BLaER1 treated with 17β-estradiol and CSF1 and Interleukin-3, amounts not matched to agents 10 nM and 100 nM (cell line): Measurements from ENCODE around the gene DPYD.

Experiments
- H3K27ac ChIP-seq, 11 experiments: shearing (Covaris generic); formaldehyde crosslinking; 2 replicates each; pipeline ENCODE4 v1.8.1; 2022
- H3K27me3 ChIP-seq, 11 experiments: shearing (Covaris generic); formaldehyde crosslinking; 2 replicates each; pipeline ENCODE4 v1.8.1; 2022
- H3K36me3 ChIP-seq, 11 experiments: shearing (Covaris generic); formaldehyde crosslinking; 2 replicates each; pipeline ENCODE4 v1.8.1; 2022
- H3K4me1 ChIP-seq, 10 experiments: shearing (Covaris generic); formaldehyde crosslinking; 2 replicates each; pipeline ENCODE4 v1.8.1; 2022
- H3K4me2 ChIP-seq, 11 experiments: shearing (Covaris generic); formaldehyde crosslinking; 2 replicates each; pipeline ENCODE4 v1.8.1; 2022
- H3K4me3 ChIP-seq, 10 experiments: shearing (Covaris generic); formaldehyde crosslinking; 2 replicates each; pipeline ENCODE4 v1.8.1; 2022
- H3K9ac ChIP-seq, 11 experiments: shearing (Covaris generic); formaldehyde crosslinking; 2 replicates each; pipeline ENCODE4 v1.8.1; 2022
- H3K9me3 ChIP-seq, 11 experiments: shearing (Covaris generic); formaldehyde crosslinking; replicated peaks in 1 of 11; 2 replicates each; pipeline ENCODE4 v1.8.1; 2022
- H4K20me1 ChIP-seq, 11 experiments: shearing (Covaris generic); formaldehyde crosslinking; 2 replicates each; pipeline ENCODE4 v1.8.1; 2022
- Cebpa-rat ChIP-seq, 11 experiments: shearing (Covaris generic); IDR thresholded peaks; 2 replicates each; pipeline ENCODE4 v1.8.1; 2022

The DPYD gene

GRCh38 chr1:97902067-97902466 is 18.8 kb downstream of the DPYD start:
- TF ChIP-seq Cebpa-rat (IDR thresholded peaks at IDR 0.05) = no peak
- Histone ChIP-seq H3K27me3 (no peaks in the 10 kb centered on the region), H3K4me1 (peaks cover 0 to 76% (median 26%) of the 10 kb centered on the region in 10 experiments; a peak in 13 of 20 replicates), H3K36me3 (peaks cover 0 to 25% (median 0%) of the 10 kb centered on the region in 11 experiments; a peak in 7 of 22 replicates), H3K9me3 (peaks cover 6 to 39% (median 16%) of the 10 kb centered on the region in 11 experiments; a peak in 20 of 22 replicates), H3K9ac (no peak overlapping the region), H3K4me2 (peak overlapping the region in 4 of 11 experiments; percentile 62 to 85 (median 74); a peak in 7 of 22 replicates), H4K20me1 (no peaks in the 10 kb centered on the region; a peak in 1 of 22 replicates), H3K27ac (peak overlapping the region in 5 of 11 experiments; percentile 65 to 81 (median 80); a peak in 9 of 22 replicates), H3K4me3 (no peak overlapping the region)

GRCh38 chr1:97901017-97901658 is 19.7 kb downstream of the DPYD start:
- no peak for TF ChIP-seq Cebpa-rat (IDR thresholded peaks at IDR 0.05)
- Histone ChIP-seq H3K27ac (peak overlapping the region in 9 of 11 experiments; percentile 20 to 81 (median 68); a peak in 16 of 22 replicates), H3K9me3 (peaks cover 6 to 38% (median 16%) of the 10 kb centered on the region in 11 experiments; a peak in 20 of 22 replicates), H3K4me3 (peak overlapping the region in 3 of 10 experiments; percentile 13 to 38 (median 33); a peak in 3 of 20 replicates), H3K4me1 (peaks cover 0 to 67% (median 20%) of the 10 kb centered on the region in 10 experiments; a peak in 13 of 20 replicates), H3K36me3 (peaks cover 0 to 25% (median 0%) of the 10 kb centered on the region in 11 experiments; a peak in 7 of 22 replicates), H4K20me1 (no peaks in the 10 kb centered on the region; a peak in 1 of 22 replicates), H3K27me3 (no peaks in the 10 kb centered on the region), H3K4me2 (peak overlapping the region in 7 of 11 experiments; percentile 51 to 85 (median 62); a peak in 14 of 22 replicates), H3K9ac (peak overlapping the region in 4 of 11 experiments; percentile 27 to 55 (median 42); a peak in 4 of 22 replicates)

GRCh38 chr1:97898948-97899347 is 21.9 kb downstream of the DPYD start:
- Histone ChIP-seq H3K4me1 (peaks cover 0 to 45% (median 17%) of the 10 kb centered on the region in 10 experiments; a peak in 13 of 20 replicates), H3K27ac (no peak overlapping the region), H4K20me1 (peaks cover 0 to 3% (median 0%) of the 10 kb centered on the region in 11 experiments; a peak in 1 of 22 replicates), H3K9me3 (peaks cover 6 to 31% (median 16%) of the 10 kb centered on the region in 11 experiments; a peak in 20 of 22 replicates), H3K27me3 (no peaks in the 10 kb centered on the region), H3K36me3 (peaks cover 0 to 25% (median 0%) of the 10 kb centered on the region in 11 experiments; a peak in 7 of 22 replicates), H3K4me2 (no peak overlapping the region), H3K9ac (no peak overlapping the region), H3K4me3 (no peak overlapping the region)
- TF ChIP-seq Cebpa-rat (IDR thresholded peaks at IDR 0.05) = no peak

- Histone ChIP-seq H3K4me2 (no peak overlapping the region), H3K9me3 (peaks cover 6 to 28% (median 16%) of the 10 kb centered on the region in 11 experiments; a peak in 20 of 22 replicates), H3K9ac (no peak overlapping the region), H3K27ac (no peak overlapping the region), H3K36me3 (peaks cover 0 to 25% (median 0%) of the 10 kb centered on the region in 11 experiments; a peak in 7 of 22 replicates), H3K27me3 (no peaks in the 10 kb centered on the region), H3K4me3 (no peak overlapping the region), H3K4me1 (peaks cover 0 to 11% (median 0%) of the 10 kb centered on the region in 10 experiments; a peak in 7 of 20 replicates), H4K20me1 (peaks cover 0 to 26% (median 0%) of the 10 kb centered on the region in 11 experiments; a peak in 2 of 22 replicates)
- TF ChIP-seq Cebpa-rat (IDR thresholded peaks at IDR 0.05) = no peak
Observed at GRCh38 chr1:97895278-97895677, 25.6 kb downstream of the DPYD start.

GRCh38 chr1:97893844-97894243 is 27.0 kb downstream of the DPYD start:
- H4K20me1 ChIP-seq = peaks cover 0 to 26% (median 0%) of the 10 kb centered on the region in 11 experiments; a peak in 2 of 22 replicates
- no peaks in the 10 kb centered on the region for H3K27me3 ChIP-seq
- H3K9ac ChIP-seq = no peak overlapping the region

GRCh38 chr1:97886199-97886598 is 34.6 kb downstream of the DPYD start:
- Histone ChIP-seq H3K36me3 (peaks cover 0 to 46% (median 0%) of the 10 kb centered on the region in 11 experiments; a peak in 6 of 22 replicates), H4K20me1 (peaks cover 0 to 42% (median 0%) of the 10 kb centered on the region in 11 experiments; a peak in 3 of 22 replicates), H3K9me3 (peaks cover 12 to 34% (median 24%) of the 10 kb centered on the region in 11 experiments; a peak in 21 of 22 replicates), H3K4me2 (no peak overlapping the region), H3K27me3 (no peaks in the 10 kb centered on the region), H3K4me1 (no peaks in the 10 kb centered on the region), H3K27ac (no peak overlapping the region), H3K9ac (no peak overlapping the region), H3K4me3 (no peak overlapping the region)
- TF ChIP-seq Cebpa-rat (IDR thresholded peaks at IDR 0.05) = no peak

More at GRCh38 chr1:97893844-97894243, 27.0 kb downstream of the DPYD start:
- Histone ChIP-seq H3K36me3 (peaks cover 0 to 18% (median 0%) of the 10 kb centered on the region in 11 experiments; a peak in 7 of 22 replicates), H3K9me3 (peaks cover 10 to 31% (median 18%) of the 10 kb centered on the region in 11 experiments; a peak in 21 of 22 replicates), H3K27ac (no peak overlapping the region), H3K4me1 (no peaks in the 10 kb centered on the region), H3K4me2 (no peak overlapping the region), H3K4me3 (no peak overlapping the region)
- no peak for TF ChIP-seq Cebpa-rat (IDR thresholded peaks at IDR 0.05)

GRCh38 chr1:97883823-97884222 is 37.0 kb downstream of the DPYD start:
- Histone ChIP-seq H3K4me1 (no peaks in the 10 kb centered on the region), H3K4me2 (no peak overlapping the region)
- TF ChIP-seq Cebpa-rat (IDR thresholded peaks at IDR 0.05) = no peak

GRCh38 chr1:97877307-97877706 is 43.5 kb downstream of the DPYD start:
- H4K20me1 ChIP-seq = peaks cover 0 to 53% (median 0%) of the 10 kb centered on the region in 11 experiments; a peak in 3 of 22 replicates
- H3K4me2 ChIP-seq = no peak overlapping the region
- H3K36me3 ChIP-seq = peaks cover 0 to 70% (median 0%) of the 10 kb centered on the region in 11 experiments; a peak in 7 of 22 replicates
- TF ChIP-seq Cebpa-rat (IDR thresholded peaks at IDR 0.05) = no peak
- H3K27me3 ChIP-seq = no peaks in the 10 kb centered on the region
- no peaks in the 10 kb centered on the region for H3K4me1 ChIP-seq
- H3K9ac ChIP-seq = no peak overlapping the region
- H3K4me3 ChIP-seq = no peak overlapping the region
- H3K9me3 ChIP-seq = no peaks in the 10 kb centered on the region
- H3K27ac ChIP-seq = no peak overlapping the region

More at GRCh38 chr1:97883823-97884222, 37.0 kb downstream of the DPYD start:
- Histone ChIP-seq H3K4me3 (no peak overlapping the region), H3K27ac (no peak overlapping the region), H4K20me1 (peaks cover 0 to 49% (median 0%) of the 10 kb centered on the region in 11 experiments; a peak in 3 of 22 replicates), H3K27me3 (no peaks in the 10 kb centered on the region), H3K9me3 (peaks cover 9 to 21% (median 16%) of the 10 kb centered on the region in 11 experiments; a peak in 21 of 22 replicates), H3K9ac (no peak overlapping the region), H3K36me3 (peaks cover 0 to 67% (median 0%) of the 10 kb centered on the region in 11 experiments; a peak in 6 of 22 replicates)

- Histone ChIP-seq H3K36me3 (peaks cover 0 to 68% (median 0%) of the 10 kb centered on the region in 11 experiments; a peak in 7 of 22 replicates), H3K27me3 (no peaks in the 10 kb centered on the region), H3K4me3 (no peak overlapping the region), H4K20me1 (peaks cover 0 to 63% (median 0%) of the 10 kb centered on the region in 11 experiments; a peak in 3 of 22 replicates), H3K4me1 (no peaks in the 10 kb centered on the region), H3K9me3 (no peaks in the 10 kb centered on the region), H3K4me2 (no peak overlapping the region), H3K27ac (no peak overlapping the region), H3K9ac (no peak overlapping the region)
- no peak for TF ChIP-seq Cebpa-rat (IDR thresholded peaks at IDR 0.05)
Observed at GRCh38 chr1:97875996-97876395, 44.8 kb downstream of the DPYD start.
